ENCODE measurements around the gene APOA5. TPM values are rescaled to one million over a fixed set of nuclear protein-coding genes. Genes with fewer than 3 reads are reported as not detected.

Gene APOA5
- polyA plus RNA-seq, 1 donor from 2014 or later, result not detected

GRCh38 chr11:116778556-116778955 lies 13.1 kb downstream of the APOA5 start:
- H4K20me1 ChIP-seq (ENCODE audit: insufficient read depth), result no peaks in the 10 kb centered on the region
- no peak overlapping the region for H3K9ac ChIP-seq (ENCODE audit: low read length)
- H3K36me3 ChIP-seq (ENCODE audit: insufficient read depth, low read length), result no peaks in the 10 kb centered on the region
- no peak overlapping the region for H3K27ac ChIP-seq (ENCODE audit: low read length)
- no peaks in the 10 kb centered on the region for H3K9me2 ChIP-seq (ENCODE audit: insufficient read depth, low read length)
- no peaks in the 10 kb centered on the region for H3F3A ChIP-seq (ENCODE audit: insufficient read depth, low read length, poor library complexity, severe bottlenecking)
- H3K79me2 ChIP-seq (replicated peaks; ENCODE audit: insufficient read depth, low read length), result no peaks in the 10 kb centered on the region
- no peak overlapping the region for H3K4me3 ChIP-seq (ENCODE audit: low read length)
- H3K27me3 ChIP-seq (ENCODE audit: insufficient read depth, low read depth, low read length), result no peaks in the 10 kb centered on the region
- no peak overlapping the region for H2AFZ ChIP-seq (ENCODE audit: low read depth, low read length)
- no peak overlapping the region for H3K4me2 ChIP-seq (ENCODE audit: low read length)
- TF ChIP-seq CTCF (IDR thresholded peaks at IDR 0.05; ENCODE audit: poor library complexity, severe bottlenecking), result no peak
- TF ChIP-seq EZH2 (IDR thresholded peaks at IDR 0.05; ENCODE audit: borderline replicate concordance, insufficient read depth, low read length, poor library complexity, severe bottlenecking), result no peak
- no peak for TF ChIP-seq SMC3 (conservative IDR thresholded peaks at IDR 0.05; ENCODE audit: poor library complexity)
- no peak for TF ChIP-seq EP300 (conservative IDR thresholded peaks at IDR 0.05; ENCODE audit: poor library complexity, severe bottlenecking)
- TF ChIP-seq REST (IDR thresholded peaks at IDR 0.05; ENCODE audit: borderline replicate concordance), result no peak
- TF ChIP-seq TAF1 (IDR thresholded peaks at IDR 0.05; ENCODE audit: low read depth), result no peak
- TF ChIP-seq MXI1 (conservative IDR thresholded peaks at IDR 0.05; ENCODE audit: poor library complexity, severe bottlenecking), result no peak
- no peak for TF ChIP-seq RAD21 (conservative IDR thresholded peaks at IDR 0.05)
- no peak for TF ChIP-seq POLR2AphosphoS5 (IDR thresholded peaks at IDR 0.05)
- H3K9me3 ChIP-seq (ENCODE audit: low read length), result no peaks in the 10 kb centered on the region

GRCh38 chr11:116777056-116777455 lies 14.6 kb downstream of the APOA5 start:
- no peak overlapping the region for H3K9ac ChIP-seq (ENCODE audit: low read length)
- no peaks in the 10 kb centered on the region for H3K36me3 ChIP-seq (ENCODE audit: insufficient read depth, low read length)
- no peaks in the 10 kb centered on the region for H3K9me2 ChIP-seq (ENCODE audit: insufficient read depth, low read length)
- H3K27ac ChIP-seq (ENCODE audit: low read length), result no peak overlapping the region
- H3K4me2 ChIP-seq (ENCODE audit: low read length), result no peak overlapping the region
- H3K9me3 ChIP-seq (ENCODE audit: low read length), result no peaks in the 10 kb centered on the region
- no peak overlapping the region for H2AFZ ChIP-seq (ENCODE audit: low read depth, low read length)
- no peaks in the 10 kb centered on the region for H3K27me3 ChIP-seq (ENCODE audit: insufficient read depth, low read depth, low read length)
- no peaks in the 10 kb centered on the region for H3F3A ChIP-seq (ENCODE audit: insufficient read depth, low read length, poor library complexity, severe bottlenecking)
- no peaks in the 10 kb centered on the region for H4K20me1 ChIP-seq (ENCODE audit: insufficient read depth)
- TF ChIP-seq TAF1 (IDR thresholded peaks at IDR 0.05; ENCODE audit: low read depth), result no peak
- TF ChIP-seq SMC3 (conservative IDR thresholded peaks at IDR 0.05; ENCODE audit: poor library complexity), result no peak
- TF ChIP-seq CTCF (IDR thresholded peaks at IDR 0.05; ENCODE audit: poor library complexity, severe bottlenecking), result no peak
- no peak for TF ChIP-seq RAD21 (conservative IDR thresholded peaks at IDR 0.05)
- no peak for TF ChIP-seq MXI1 (conservative IDR thresholded peaks at IDR 0.05; ENCODE audit: poor library complexity, severe bottlenecking)
- no peak for TF ChIP-seq EP300 (conservative IDR thresholded peaks at IDR 0.05; ENCODE audit: poor library complexity, severe bottlenecking)
- no peak for TF ChIP-seq EZH2 (IDR thresholded peaks at IDR 0.05; ENCODE audit: borderline replicate concordance, insufficient read depth, low read length, poor library complexity, severe bottlenecking)
- TF ChIP-seq POLR2AphosphoS5 (IDR thresholded peaks at IDR 0.05), result no peak
- TF ChIP-seq REST (IDR thresholded peaks at IDR 0.05; ENCODE audit: borderline replicate concordance), result no peak
- peaks cover 2% of the 10 kb centered on the region for H3K79me2 ChIP-seq (replicated peaks; ENCODE audit: insufficient read depth, low read length)
- no peak overlapping the region for H3K4me3 ChIP-seq (ENCODE audit: low read length)
